ENCODE results near the gene IFT122.

DNA sequence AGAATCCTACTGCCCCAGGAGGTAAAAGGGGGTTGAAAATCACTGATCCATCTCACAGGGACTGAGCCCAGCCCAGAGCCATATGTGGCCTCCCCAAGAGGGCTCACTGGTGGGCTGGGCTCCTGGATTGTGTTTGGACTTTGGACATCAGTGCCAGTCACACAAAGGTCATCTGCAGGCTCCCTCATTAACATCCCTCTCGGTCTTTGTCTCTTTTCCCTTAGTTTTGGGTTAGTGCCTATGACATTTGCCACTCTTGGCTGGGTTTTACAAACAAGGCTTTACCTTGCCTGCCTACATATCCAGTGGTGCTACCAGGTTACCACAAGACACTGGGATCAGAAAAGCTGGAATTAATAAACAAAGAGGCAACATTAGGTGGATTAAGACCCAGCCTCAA lies 27.9 kb downstream of the IFT122 start:
- TF ChIP-seq, protein P1, sequence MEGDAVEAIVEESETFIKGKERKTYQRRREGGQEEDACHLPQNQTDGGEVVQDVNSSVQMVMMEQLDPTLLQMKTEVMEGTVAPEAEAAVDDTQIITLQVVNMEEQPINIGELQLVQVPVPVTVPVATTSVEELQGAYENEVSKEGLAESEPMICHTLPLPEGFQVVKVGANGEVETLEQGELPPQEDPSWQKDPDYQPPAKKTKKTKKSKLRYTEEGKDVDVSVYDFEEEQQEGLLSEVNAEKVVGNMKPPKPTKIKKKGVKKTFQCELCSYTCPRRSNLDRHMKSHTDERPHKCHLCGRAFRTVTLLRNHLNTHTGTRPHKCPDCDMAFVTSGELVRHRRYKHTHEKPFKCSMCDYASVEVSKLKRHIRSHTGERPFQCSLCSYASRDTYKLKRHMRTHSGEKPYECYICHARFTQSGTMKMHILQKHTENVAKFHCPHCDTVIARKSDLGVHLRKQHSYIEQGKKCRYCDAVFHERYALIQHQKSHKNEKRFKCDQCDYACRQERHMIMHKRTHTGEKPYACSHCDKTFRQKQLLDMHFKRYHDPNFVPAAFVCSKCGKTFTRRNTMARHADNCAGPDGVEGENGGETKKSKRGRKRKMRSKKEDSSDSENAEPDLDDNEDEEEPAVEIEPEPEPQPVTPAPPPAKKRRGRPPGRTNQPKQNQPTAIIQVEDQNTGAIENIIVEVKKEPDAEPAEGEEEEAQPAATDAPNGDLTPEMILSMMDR (IDR thresholded peaks at IDR 0.05), result no peak
- TF ChIP-seq POLR2AphosphoS5 (IDR thresholded peaks at IDR 0.05) (no peak), EP300 (IDR thresholded peaks at IDR 0.05) (no peak), POLR2A (IDR thresholded peaks at IDR 0.05) (no peak)

Data from upper lobe of left lung (tissue), 4 donors.